NCI-H2196 treated with DMSO at 0.1 percent for 48 hours (cell line): Measurements from ENCODE around the gene GALNT6.
"Not testable (repeated sequence)": the region's sequence is repeated elsewhere in the genome, so short reads cannot be mapped to it uniquely, and the experiment has no call there.

ENCODE experiments used
- DNase-seq: peaks from one replicate; lab custom pipeline; 2025; ENCODE audit not compliant: unreplicated experiment; lab: John Stamatoyannopoulos, UW

GALNT6 gene

DNA sequence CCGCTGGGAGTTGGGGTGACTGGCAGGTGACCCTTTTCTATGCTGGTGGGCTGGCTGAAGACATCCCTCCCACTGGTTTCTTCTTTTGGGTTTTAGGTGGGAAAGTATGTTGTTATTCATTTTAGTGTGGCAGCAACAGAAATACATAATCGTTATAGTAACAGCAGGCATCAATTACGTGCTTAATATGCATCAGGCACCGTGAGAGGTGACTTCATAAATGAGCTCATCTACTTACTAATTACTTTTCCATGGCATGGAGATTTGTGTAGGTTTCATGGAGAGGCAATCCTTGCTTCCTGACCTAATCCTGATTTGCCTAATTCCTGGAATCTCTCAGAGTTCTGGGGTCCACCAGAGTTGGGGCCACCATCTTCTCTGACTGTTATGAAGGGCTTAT is 31.4 kb downstream of the GALNT6 start:
- no peak for DNase-seq

DNA sequence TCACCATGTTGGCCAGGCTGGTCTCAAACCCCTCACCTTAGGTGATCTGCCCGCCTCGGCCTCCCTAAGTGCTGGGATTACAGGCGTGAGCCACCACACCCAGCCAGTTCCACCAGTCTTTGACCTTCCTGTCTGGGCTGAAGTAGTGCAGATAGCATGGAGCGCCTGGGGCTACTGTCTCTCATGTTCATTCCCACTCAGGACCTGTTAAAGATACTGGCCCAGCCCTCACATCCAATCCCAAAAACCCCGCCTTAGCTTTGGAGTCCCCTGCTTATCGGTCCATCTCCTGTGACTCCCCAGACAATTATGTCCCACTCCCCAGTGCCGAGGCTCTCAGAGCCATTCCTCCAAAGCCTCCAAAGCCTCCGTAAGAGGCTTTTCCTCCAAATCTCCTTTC is 32.7 kb downstream of the GALNT6 start:
- no peak for DNase-seq

DNA sequence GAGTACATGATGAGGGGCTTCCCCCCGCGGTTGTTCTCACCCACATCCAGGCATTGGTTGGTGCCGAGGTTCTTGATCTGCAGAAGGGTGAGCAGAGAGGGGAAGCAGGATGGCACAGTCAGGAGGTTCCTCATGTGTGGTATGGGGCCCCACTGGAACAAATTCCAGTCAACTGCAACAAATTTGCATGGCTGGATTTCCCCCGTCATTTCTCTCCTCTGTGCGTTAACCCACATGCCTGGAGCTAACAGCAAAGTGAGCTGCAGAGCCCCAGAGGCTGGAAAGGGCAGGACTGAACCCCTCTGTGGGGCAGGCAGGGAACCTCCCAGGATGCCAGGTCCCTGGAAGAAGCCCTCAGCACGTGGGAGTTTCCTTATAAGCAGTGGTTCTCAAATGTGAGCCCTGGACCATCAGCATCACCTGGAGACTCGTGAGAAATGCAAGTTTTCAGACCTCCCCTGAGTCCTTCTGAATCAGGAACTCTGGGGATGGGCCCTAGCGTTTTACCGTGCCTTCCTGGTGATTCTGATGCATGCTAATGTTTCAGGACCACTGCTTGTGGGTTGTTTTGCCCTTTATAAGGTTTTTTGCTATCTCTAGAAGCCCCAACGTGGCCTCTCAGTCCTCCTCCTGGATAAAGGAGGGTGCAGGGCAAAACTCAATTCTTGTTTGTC is 33.7 kb downstream of the GALNT6 start:
- DNase-seq: no peak

DNA sequence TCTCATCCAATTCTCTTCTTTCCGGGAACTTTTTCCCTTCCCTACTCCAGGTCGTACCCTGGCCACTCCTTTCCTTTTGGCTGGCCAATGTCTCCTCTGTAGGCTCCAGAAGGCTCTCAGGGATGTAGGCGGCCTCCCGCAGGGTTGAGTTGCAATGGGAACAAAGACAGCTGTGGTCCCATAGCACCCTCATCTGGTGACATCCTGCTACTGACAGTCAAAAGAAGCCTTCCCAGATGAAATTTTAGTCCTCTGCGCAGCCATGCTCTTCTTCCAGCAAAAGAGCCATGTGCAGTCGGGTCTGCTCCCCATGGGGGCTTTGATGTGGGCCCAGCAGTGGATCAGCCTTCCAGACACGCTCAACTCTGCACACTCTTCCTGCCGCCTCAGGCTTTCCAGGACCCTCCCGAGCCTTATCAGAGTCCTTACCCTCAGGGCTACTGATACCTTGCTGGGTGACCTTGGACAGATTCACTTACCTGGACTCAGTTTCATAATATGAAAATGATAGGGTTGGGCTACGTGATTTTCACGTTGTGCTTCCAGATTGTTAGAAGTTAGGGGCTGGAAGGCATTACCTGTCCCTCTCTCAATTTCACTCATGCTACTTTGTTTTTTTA is 39.2 kb downstream of the GALNT6 start:
- peak; percentile 38 for DNase-seq

DNA sequence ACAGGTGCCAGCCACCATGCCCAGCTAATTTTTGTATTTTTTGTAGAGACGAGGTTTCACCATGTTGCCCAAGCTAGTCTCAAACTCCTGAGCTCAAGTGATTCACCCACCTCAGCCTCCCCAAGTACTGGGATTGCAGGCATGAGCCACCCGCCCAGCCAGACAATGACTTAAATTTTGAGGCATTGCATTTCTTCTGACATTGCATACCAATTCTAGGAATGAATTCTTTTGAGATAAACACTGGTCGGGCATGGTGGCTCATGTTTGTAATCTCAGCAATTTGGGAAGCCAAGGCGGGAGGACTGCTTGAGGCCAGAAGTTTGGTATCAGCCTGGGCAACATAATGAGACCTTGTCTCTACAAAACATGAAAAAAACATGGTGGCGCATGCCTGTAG is 42.2 kb downstream of the GALNT6 start:
- DNase-seq: no peak

DNA sequence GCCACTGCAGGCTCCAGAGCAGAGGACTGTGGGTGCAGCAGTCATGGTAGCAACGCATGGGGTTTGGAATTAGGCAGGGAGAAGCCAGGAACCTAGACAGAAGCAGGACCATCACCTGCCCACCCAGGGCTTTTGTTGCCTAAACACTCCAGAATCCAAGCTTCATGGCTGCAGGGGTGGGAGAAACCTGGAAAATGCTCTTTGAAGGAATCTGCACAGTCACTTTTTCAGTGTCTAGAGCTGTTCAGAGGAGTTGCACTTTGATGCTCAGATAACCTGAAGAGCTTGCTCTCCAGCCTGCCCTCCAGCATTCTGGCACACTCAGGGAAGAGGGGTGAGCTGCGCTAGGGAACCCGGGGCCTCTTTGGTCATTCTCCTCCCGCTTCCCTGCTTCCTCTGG is 43.1 kb downstream of the GALNT6 start:
- DNase-seq: no peak

DNA sequence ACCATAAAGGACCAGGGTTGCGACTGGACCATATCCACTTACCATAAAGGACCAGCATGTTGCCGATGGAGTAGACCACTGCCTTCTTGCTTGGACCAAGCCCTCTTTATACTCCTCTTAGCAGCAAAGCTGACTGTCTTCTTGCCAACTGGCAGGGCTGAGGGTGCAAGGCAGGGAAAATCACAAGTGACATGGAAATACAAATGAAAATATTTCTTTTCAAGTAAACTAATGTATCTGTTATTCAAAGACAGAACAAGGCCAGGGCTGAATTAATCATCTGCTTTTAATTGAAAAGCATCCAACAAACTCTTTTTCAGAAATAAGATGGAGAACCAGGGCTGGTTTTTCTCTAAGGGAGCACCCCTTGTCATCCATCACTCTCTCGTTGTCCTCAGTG is 44.6 kb downstream of the GALNT6 start, which contains the start of gene CELA1:
Gene CELA1 (minus strand): TSS at position 99 of the 400 bp plus-strand sequence. CDS start 41 bp downstream, at position 58.
- DNase-seq: no peak

DNA sequence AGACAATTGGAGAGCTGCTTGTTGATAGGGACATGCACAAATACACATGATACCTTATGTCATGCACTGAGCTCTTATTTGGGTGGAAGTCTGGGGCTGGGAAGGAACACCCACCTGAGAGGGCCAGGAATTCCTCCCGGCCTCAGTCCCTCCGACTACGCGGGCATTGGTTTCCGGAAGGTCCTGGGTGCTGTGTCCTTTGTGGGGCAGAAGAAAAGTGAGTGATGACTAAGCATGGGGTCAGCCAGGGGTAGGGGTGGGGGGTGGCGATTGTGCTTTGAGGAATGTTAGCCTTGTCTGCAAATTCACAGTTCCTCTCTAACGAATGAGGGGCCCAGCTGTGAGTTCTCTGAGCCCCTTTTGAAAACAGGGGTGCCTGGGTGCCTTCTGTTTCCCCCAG is 45.5 kb downstream of the GALNT6 start:
- DNase-seq: no peak

DNA sequence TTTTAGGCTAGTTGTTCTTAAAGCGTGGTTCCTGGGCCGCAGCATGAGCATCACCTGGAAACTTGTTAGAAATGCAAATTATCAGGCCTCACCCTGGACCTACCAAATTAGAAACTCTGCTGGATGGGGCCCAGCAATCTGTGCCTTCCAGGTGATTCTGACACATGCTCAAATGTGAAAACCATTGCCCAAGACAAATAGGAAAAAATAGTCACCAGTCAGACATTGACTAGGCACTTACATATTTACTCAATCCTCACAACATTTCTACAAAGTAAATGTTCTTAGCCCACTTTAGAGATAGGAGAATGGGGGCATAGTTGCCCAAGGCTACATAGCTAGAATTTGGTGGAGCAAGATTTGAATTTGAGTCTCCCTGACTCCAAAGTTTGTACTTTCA is 48.0 kb downstream of the GALNT6 start:
- no peak for DNase-seq

DNA sequence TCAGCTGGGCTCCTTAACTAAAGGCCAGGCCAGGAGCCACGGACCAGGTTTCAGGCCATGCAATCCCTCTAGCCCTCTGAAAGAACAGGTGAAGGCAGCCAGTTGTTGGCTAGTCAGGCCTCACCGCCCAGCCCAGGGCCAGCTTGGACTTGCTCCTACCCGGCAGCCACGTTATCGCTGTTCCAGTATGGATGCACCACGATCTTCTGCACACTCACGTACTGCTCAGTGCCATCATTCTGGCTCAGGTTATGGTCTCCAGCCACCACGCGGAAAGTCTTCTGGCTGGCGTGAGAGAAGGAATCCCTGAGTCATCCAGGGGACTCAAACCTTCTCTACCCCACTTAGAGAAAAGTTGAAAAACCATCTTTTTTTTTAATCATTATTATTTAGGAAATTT is 48.8 kb downstream of the GALNT6 start:
- DNase-seq: no peak

DNA sequence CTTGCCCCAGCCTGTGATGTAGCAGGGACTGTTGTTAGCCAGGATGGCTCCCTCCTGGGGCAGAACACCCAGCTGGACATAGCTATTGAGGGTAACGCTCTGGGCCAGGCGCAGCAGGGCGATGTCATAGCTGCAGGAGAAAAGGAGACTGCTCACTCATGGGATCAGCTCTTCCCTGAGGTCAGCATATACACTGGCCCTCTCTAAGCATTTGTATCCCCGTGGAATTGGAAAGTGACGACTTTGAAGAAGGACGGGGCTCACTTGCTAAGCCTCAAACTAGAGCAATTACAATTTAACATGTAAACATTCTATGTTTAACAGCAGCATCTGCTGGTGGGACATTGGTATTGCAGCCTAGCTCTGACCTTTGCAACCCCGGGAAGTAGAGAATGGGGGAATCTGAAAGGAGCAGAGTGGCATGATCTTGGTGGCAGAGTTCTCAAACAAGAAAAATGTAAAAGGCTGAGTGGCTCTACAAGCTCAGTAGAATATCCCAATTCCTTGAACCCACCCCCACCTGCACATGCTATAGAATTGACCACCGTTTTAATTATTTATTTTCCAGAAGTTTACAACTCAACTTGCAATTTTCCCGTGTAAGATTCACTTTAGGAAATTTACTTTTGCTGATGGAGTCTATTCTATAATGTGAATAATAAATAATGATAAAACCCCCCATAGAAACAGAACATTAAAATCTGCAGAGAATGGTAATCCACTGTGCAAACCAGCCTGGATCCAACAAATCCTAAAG is 49.8 kb downstream of the GALNT6 start:
- DNase-seq: peak; percentile 25

DNA sequence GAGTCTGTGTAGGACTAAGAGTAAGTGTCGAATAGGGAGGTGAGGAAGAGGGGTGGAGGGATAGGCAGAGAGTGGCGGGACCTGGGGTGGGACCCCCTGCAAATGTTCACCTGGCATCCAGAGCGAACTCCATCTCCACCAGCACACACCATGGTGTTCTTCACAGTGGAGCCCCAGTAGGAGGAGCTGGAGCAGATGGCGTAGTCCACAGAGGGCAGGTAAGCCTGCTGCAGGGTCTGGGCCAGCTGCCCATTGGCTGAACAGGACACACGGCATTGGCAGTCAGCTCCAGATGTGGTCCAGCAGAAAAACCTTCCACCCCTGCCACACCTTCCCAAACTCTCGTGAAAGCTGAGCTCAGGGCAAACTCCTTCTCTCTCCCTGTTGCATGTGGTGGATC is 51.5 kb downstream of the GALNT6 start:
- no peak for DNase-seq

DNA sequence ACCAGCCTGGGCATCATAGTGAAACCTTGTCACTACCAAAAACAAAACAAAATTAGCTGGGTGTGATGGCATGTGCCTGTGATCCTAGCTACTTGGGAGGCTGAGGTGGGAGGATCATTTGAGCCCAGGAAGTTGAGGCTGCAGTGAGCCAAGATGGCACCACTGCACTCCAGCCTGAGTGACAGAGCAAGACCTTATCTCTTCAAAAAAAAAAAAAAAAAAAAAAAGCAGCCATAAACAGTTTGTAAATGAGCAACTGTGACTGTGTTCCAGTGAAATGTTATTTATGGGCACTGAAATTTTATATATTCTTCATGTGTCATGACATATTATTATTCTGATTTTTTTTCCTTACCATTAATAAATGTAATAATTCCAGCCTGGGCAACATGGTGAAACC is 53.9 kb downstream of the GALNT6 start:
- DNase-seq: not testable (repeated sequence)

DNA sequence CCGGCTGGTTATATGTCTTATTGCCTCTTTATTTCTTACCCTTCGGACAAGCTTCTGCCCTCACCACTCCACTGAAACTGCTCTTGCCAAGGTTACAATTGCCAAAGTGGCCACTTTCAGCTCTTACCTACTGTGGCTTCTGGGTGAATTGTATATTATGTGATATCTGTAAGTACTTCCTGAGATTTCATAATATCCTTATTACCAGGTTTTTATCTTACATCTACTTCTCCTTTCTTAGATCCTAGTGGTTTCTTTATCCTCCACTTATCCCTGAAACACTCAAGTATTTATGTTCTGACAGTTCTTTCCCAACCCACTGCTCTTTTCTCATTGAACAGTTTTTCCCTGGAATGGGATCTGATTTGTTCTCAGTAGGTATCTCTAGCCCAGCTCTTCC is 55.3 kb downstream of the GALNT6 start:
- no peak for DNase-seq

DNA sequence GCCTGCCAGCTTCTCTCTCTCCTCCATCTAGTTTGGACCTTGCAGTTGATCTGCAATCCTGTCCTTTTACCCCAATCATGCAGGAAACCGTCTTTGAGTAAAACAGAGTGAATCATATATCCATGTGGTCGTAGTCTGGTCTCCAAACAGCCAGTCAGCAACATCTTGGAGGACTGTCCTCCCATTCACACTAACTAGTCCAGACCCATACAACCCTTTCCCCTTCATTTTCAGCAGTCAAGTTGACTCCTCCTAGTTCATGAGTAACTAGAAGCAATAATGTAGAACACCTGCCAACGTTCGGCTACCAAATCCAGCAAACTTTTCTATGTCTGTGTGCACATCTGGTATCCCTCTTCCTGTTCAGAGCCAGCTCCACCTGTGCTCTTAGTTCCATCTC is 56.4 kb downstream of the GALNT6 start:
- no peak for DNase-seq

DNA sequence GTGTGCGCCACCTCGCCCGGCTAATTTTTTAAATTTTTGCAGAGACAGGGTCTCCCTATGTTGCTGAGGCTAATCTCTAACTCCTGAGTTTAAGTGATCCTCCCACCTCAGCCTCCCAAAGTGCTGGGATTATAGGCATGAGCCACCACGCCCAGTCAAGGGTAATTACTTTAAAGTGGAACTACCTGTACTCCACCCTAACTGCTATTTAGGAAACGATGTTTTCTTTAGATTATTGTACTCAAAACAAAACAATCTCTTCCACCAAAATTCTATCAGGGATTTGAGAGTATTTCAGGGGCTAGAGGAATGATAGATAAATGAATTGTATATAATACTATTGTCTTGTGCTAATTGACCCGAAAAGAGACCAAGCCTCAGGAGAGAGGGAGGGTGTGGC is 57.7 kb downstream of the GALNT6 start:
- DNase-seq: no peak

DNA sequence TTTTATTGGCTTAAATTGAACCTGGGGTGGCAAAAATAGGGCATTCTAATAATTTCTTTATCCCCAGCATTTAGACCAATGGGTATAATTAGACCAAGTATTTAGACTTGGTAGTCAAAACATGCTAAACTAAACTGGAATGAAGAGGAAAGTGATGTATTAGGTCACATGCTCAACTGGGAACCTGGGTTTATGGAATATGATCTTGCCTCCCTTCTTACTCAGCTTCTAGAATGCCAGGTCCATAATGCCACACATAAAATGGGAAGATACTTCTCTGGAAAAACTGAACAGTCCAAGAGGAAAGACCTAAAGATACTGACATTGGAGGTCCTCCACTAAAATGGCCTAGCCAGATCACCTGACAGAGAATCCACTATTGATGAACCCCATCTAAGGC is 61.0 kb downstream of the GALNT6 start:
- no peak for DNase-seq

DNA sequence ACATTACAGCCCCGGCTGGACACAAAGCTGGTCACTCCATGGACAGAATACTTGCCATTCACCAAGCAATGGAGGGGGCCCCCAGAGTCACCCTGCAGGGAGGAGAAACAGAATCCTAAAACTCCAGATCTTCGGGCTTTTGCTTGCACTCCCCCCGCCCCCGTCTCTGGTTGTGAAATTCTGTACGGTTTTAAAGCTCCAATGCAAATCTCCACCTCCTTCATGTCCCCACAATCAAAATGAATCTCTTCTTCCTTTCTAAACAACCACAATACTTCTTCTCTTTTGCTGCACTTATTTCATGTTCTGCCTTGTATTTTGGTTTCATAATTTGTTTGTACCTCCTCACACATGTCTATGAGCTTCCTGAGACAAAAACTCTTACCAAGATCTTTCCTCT is 61.5 kb downstream of the GALNT6 start:
- no peak for DNase-seq

DNA sequence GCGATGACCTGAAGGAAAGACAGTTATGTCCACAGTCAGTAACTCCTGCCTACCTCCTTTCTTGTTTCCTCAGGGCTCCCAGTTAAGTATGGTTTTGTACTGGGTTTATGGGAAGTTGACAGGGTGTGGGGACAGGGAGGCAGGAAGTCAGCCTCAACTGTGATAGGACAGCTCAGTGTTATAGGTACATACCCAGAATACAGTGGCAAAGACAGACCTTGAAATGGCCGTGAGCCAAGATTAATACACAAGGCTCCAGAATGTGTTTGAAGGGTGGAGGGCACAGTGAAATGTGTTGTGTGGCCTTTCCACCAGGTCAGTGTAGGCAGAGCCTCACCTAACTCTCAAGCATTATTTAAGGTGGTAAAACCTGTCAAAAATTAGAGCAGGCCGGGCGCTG is 62.6 kb downstream of the GALNT6 start:
- DNase-seq: no peak

DNA sequence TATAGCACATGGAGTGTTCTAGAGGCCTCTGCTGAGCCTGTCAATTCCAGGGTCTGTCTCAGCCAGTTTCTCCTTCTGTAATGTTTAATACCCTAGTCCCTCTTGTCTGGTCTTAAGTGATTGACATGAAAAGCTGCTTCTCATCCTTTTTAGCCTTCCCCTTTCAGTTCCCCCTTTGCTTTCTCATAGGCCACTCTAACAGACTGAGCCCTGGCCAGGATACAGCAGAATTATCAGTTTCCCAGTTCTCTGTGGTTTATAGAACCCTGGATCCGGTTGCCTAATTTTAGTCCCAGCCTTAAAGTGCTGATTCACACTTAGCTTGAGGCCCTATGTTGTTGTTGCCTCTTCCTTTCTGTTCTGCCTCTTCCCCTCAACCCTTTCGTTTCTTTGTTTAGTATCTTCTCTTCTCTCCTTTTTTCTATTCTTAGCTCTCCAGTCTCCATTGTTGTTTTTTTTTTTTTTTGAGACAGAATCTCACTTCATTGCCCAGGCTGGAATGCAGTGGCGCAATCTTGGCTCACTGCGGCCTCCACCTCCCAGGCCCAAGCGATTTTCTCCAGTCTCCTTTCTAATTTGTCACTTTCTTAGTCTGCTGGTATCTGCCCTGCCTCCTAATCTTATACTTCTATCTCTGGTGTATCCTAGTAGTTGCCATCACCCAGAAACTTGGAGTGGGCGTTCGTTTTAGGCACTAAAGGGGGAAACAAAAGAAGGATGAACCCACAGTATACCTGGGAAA is 64.3 kb downstream of the GALNT6 start:
- DNase-seq: no peak

DNA sequence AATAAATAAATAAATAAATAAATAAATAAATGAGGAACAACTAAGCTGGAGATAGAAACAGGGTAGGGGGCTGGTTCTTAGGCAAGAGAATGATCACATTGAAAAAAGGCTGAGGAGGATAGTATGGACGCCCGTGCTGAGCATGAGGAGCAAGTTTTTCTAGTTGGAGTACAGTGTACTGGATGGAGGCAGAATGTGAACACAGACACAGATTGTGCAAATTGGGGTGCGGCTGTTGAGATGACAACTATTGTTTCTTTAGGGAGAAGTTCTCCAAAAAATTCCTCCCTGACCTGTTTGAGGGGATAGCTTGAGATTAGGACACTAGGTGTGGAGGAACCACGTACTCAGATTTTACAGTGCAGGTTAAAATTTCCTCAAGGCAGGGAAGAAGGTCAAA is 66.3 kb downstream of the GALNT6 start:
- no peak for DNase-seq
